ENCODE measurements around the gene PHKB. TPM values are rescaled to one million over a fixed set of nuclear protein-coding genes. Genes with fewer than 3 reads are reported as not detected.

Gene PHKB
- total and polyA plus RNA-seq, 2 donors (not counting 3 experiments of a cell fraction or from before 2014, with no cell fraction given): 30.1 to 61.0 TPM

DNA sequence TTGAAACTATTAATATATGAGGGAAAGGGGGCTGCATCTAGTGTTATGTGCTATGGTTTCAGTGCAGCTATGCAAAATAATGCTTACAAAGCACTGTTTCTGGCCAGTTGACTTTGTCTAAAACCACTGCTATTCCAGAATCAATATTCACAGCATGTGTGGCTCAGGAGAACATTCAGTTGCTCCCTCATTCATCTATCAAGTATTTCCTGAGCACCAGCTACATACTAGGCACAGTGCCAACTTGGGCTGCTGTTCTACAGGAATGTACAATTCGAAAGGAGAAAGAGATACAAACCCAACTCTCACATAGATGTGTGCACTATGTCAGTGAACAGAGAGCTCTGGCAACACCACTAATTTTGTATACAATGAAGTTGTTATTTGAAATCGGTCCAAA is 183.0 kb downstream of the PHKB start:
- TF ChIP-seq FOS (IDR thresholded peaks at IDR 0.05; ENCODE audit: borderline replicate concordance, insufficient read depth, low read length) (peak; percentile 20), POLR2A (IDR thresholded peaks at IDR 0.05; ENCODE audit: low read depth, low read length) (no peak), MAX (IDR thresholded peaks at IDR 0.05; ENCODE audit: insufficient read depth, insufficient read length) (no peak), MYC (IDR thresholded peaks at IDR 0.05; ENCODE audit: low read depth, low read length) (no peak)
- TF ChIP-seq, protein P1, sequence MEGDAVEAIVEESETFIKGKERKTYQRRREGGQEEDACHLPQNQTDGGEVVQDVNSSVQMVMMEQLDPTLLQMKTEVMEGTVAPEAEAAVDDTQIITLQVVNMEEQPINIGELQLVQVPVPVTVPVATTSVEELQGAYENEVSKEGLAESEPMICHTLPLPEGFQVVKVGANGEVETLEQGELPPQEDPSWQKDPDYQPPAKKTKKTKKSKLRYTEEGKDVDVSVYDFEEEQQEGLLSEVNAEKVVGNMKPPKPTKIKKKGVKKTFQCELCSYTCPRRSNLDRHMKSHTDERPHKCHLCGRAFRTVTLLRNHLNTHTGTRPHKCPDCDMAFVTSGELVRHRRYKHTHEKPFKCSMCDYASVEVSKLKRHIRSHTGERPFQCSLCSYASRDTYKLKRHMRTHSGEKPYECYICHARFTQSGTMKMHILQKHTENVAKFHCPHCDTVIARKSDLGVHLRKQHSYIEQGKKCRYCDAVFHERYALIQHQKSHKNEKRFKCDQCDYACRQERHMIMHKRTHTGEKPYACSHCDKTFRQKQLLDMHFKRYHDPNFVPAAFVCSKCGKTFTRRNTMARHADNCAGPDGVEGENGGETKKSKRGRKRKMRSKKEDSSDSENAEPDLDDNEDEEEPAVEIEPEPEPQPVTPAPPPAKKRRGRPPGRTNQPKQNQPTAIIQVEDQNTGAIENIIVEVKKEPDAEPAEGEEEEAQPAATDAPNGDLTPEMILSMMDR (IDR thresholded peaks at IDR 0.05; ENCODE audit: extremely low read depth in 1 of 2, insufficient read depth in 1 of 2, low read depth in 1 of 2, low read length in 2 of 2): no peak
- Histone ChIP-seq H3K4me3 (replicated peaks in 1 of 3; ENCODE audit: insufficient read depth in 1 of 3, low read depth in 1 of 3, low read length in 3 of 3) (no peak overlapping the region), H3K9ac (replicated peaks; ENCODE audit: extremely low read depth, insufficient read depth, low read length) (no peak overlapping the region), H3K27me3 (ENCODE audit: control insufficient read depth in 2 of 2, insufficient read depth in 2 of 2, low read length in 2 of 2) (no peaks in the 10 kb centered on the region), H2AFZ (ENCODE audit: low read depth, low read length) (no peak overlapping the region), H3K27ac (ENCODE audit: insufficient read depth, low read depth, low read length) (no peak overlapping the region), H3K9me3 (replicated peaks; ENCODE audit: control insufficient read depth, insufficient read depth, low read length) (no peaks in the 10 kb centered on the region), H3K4me2 (ENCODE audit: insufficient read depth, low read length) (peak overlapping the region; percentile 5), H4K20me1 (replicated peaks; ENCODE audit: control insufficient read depth, extremely low read depth, insufficient read depth, low read length) (no peaks in the 10 kb centered on the region), H3K9me1 (replicated peaks; ENCODE audit: control insufficient read depth, extremely low read depth, insufficient read depth, low read length) (no peaks in the 10 kb centered on the region), H3K36me3 (ENCODE audit: control insufficient read depth in 2 of 2, extremely low read depth in 1 of 2, insufficient read depth in 2 of 2, low read length in 2 of 2) (peaks cover 0 to 3% of the 10 kb centered on the region in 2 experiments), H3K79me2 (ENCODE audit: control insufficient read depth, insufficient read depth, low read length) (no peaks in the 10 kb centered on the region), H3K4me1 (ENCODE audit: control insufficient read depth, extremely low read depth, insufficient read depth, low read length) (peaks cover 13% of the 10 kb centered on the region)
- DNase-seq (ENCODE audit: low read depth, low spot score) (peak; percentile 80), FAIRE-seq (peak; percentile 81)
- POLR2A ChIA-PET: no interaction called here
- intact Hi-C loops (cut with micrococcal nuclease) (loop anchor here (5.0 to 10.0 kb wide), 3 partner anchors 61 to 502 kb away; partner anchors contain the start of genes ITFG1, NETO2 and PHKB), dilution Hi-C loops (cut with MboI; ENCODE audit: extremely low pct_ligation_motif_present, low sequenced_read_pairs) (no loop called here)
- CTCF ChIA-PET: interaction anchor here (0.7 to 0.9 kb wide), 2 partner anchors 14 to 48 kb away, joined by 3 to 4 read pairs; no protein-coding TSS in a partner anchor
- BruUV-seq (replicated peaks): no TSS peak

DNA sequence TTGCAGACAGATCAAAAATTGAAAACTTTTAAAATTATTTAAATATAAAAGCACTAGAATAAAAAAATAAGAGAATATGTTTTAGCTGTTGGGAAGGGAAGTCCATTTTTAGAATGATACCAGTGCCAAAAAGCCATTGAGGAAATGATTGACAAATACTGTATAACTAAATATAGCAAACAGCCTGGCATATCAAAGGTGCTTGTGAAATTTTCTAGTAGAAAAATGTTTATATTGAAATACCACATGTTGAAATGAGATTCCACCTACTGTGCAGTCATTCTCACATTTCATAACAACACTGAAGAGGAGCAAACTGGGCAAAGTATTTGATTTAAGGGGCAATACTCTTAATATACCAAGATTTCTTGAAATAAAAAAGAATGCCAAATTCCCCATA is 183.5 kb downstream of the PHKB start:
- Histone ChIP-seq H3K4me1 (ENCODE audit: control insufficient read depth, extremely low read depth, insufficient read depth, low read length) (peaks cover 13% of the 10 kb centered on the region), H3K27ac (ENCODE audit: insufficient read depth, low read depth, low read length) (no peak overlapping the region), H3K9me3 (replicated peaks; ENCODE audit: control insufficient read depth, insufficient read depth, low read length) (no peaks in the 10 kb centered on the region), H3K79me2 (ENCODE audit: control insufficient read depth, insufficient read depth, low read length) (no peaks in the 10 kb centered on the region), H3K9ac (replicated peaks; ENCODE audit: extremely low read depth, insufficient read depth, low read length) (no peak overlapping the region), H3K4me3 (replicated peaks in 1 of 3; ENCODE audit: insufficient read depth in 1 of 3, low read depth in 1 of 3, low read length in 3 of 3) (no peak overlapping the region), H3K36me3 (ENCODE audit: control insufficient read depth in 2 of 2, extremely low read depth in 1 of 2, insufficient read depth in 2 of 2, low read length in 2 of 2) (peaks cover 0 to 3% of the 10 kb centered on the region in 2 experiments), H3K27me3 (ENCODE audit: control insufficient read depth in 2 of 2, insufficient read depth in 2 of 2, low read length in 2 of 2) (no peaks in the 10 kb centered on the region), H3K9me1 (replicated peaks; ENCODE audit: control insufficient read depth, extremely low read depth, insufficient read depth, low read length) (no peaks in the 10 kb centered on the region), H2AFZ (ENCODE audit: low read depth, low read length) (no peak overlapping the region), H3K4me2 (ENCODE audit: insufficient read depth, low read length) (no peak overlapping the region), H4K20me1 (replicated peaks; ENCODE audit: control insufficient read depth, extremely low read depth, insufficient read depth, low read length) (no peaks in the 10 kb centered on the region)
- no peak for FAIRE-seq
- no TSS peak for BruUV-seq (replicated peaks)
- TF ChIP-seq POLR2AphosphoS5 (IDR thresholded peaks at IDR 0.05; ENCODE audit: insufficient read depth, low read depth, low read length) (no peak), MYC (IDR thresholded peaks at IDR 0.05; ENCODE audit: low read depth, low read length) (no peak), MAX (IDR thresholded peaks at IDR 0.05; ENCODE audit: insufficient read depth, insufficient read length) (no peak), GATA2 (IDR thresholded peaks at IDR 0.05; ENCODE audit: insufficient read depth, insufficient read length, low read depth, low read length) (no peak), FOS (IDR thresholded peaks at IDR 0.05; ENCODE audit: borderline replicate concordance, insufficient read depth, low read length) (no peak), POLR2A (IDR thresholded peaks at IDR 0.05; ENCODE audit: low read depth, low read length) (no peak), JUN (IDR thresholded peaks at IDR 0.05; ENCODE audit: borderline replicate concordance, insufficient read depth, insufficient read length, low read depth) (no peak), EZH2 (IDR thresholded peaks at IDR 0.05; ENCODE audit: borderline replicate concordance, low read depth, low read length, severe bottlenecking) (no peak)
- TF ChIP-seq, protein P1 (IDR thresholded peaks at IDR 0.05; ENCODE audit: extremely low read depth in 1 of 2, insufficient read depth in 1 of 2, low read depth in 1 of 2, low read length in 2 of 2): no peak
- intact Hi-C loops (cut with micrococcal nuclease) (loop anchor here (5.0 to 10.0 kb wide), 3 partner anchors 60 to 502 kb away; partner anchors contain the start of genes ITFG1, NETO2 and PHKB), dilution Hi-C loops (cut with MboI; ENCODE audit: extremely low pct_ligation_motif_present, low sequenced_read_pairs) (no loop called here)
- no peak for DNase-seq (ENCODE audit: low read depth, low spot score)
- ChIA-PET CTCF (interaction anchor here (0.9 kb wide), 1 partner anchor 48 kb away, joined by 4 read pairs; no protein-coding TSS in a partner anchor), POLR2A (no interaction called here)

All from endothelial cell of umbilical vein (primary cell).